Prostate gland (tissue), 2 donors: ENCODE results near the gene LDLRAD4. TPM values are rescaled to one million over a fixed set of nuclear protein-coding genes. Genes with fewer than 3 reads are reported as not detected.

Experiments
- DNase-seq: peaks from one replicate; pipeline ENCODE4 v3.0.0-alpha.2; 2019; ENCODE audit warnings: low spot score
- H3K27ac ChIP-seq, 2 donors: fragments of 200-600 bp; sonication (generic); 2 replicates each; pipeline ENCODE4 v1.5.1; 2017 to 2019
- H3K27me3 ChIP-seq: fragments of 200-600 bp; sonication (generic); replicated peaks from 2 replicates; pipeline ENCODE4 v1.5.1; 2019; ENCODE audit not compliant: insufficient read depth
- H3K36me3 ChIP-seq, 2 donors: fragments of 200-600 bp; sonication (generic); 1 replicate in 1 of 2; 2 replicates in 1 of 2; pipeline versions ENCODE4 v1.5.1 to v1.8.1; 2017 to 2019
- H3K4me1 ChIP-seq: fragments of 200-600 bp; sonication (generic); replicated peaks from 2 replicates; pipeline ENCODE4 v1.5.1; 2019
- H3K4me3 ChIP-seq, 2 donors: fragments of 200-600 bp; sonication (generic); 2 replicates each; pipeline ENCODE4 v1.5.1; 2017 to 2019
- H3K9me3 ChIP-seq: fragments of 200-600 bp; sonication (generic); 2 replicates; pipeline ENCODE4 v1.5.1; 2017
- CTCF ChIP-seq, 4 experiments: fragments of 200-600 bp in 2 of 4; fragments of 450-650 bp in 2 of 4; sonication (generic) in 2 of 4; IDR thresholded peaks; 1 replicate in 3 of 4; 2 replicates in 1 of 4; pipeline ENCODE4 v1.5.1; 2016 to 2019; ENCODE audit warnings: antibody characterized with exemption in 4 of 4, mild to moderate bottlenecking in 2 of 4, moderate library complexity in 2 of 4
- POLR2A ChIP-seq: fragments of 450-650 bp; IDR thresholded peaks from one replicate; pipeline ENCODE4 v1.6.1; 2016; ENCODE audit warnings: antibody characterized with exemption, mild to moderate bottlenecking
- POLR2AphosphoS5 ChIP-seq: sonication (generic); formaldehyde crosslinking; IDR thresholded peaks from one replicate; pipeline ENCODE4 v1.6.1; 2017; ENCODE audit warnings: antibody characterized with exemption
- WGBS: methylation state at CpG from one replicate; pipeline ENCODE4 v1.1.5; 2018; 5-methylcytosine and 5-hydroxymethylcytosine counted together
- intact Hi-C: fragments of 100-400 bp; cut with DNase I; formaldehyde crosslinking; loops from one replicate; pipeline ENCODE4 v1.14.2; 2022
- total RNA-seq, 2 donors: library from RNA; depleted of rRNA; stranded (reverse); fragments of >200 nt; gene quantifications; one replicate each; pipeline ENCODE4 v1.1.0, GENCODE V29; 2016

LDLRAD4 gene
- total RNA-seq, 2 donors from 2014 or later = 59.9 to 107 TPM

GRCh38 chr18:13216711-13217465 lies 1.7 kb upstream of the LDLRAD4 start:
- WGBS = 9% methylated on average over 32 of the region's 59 CpGs

DNA sequence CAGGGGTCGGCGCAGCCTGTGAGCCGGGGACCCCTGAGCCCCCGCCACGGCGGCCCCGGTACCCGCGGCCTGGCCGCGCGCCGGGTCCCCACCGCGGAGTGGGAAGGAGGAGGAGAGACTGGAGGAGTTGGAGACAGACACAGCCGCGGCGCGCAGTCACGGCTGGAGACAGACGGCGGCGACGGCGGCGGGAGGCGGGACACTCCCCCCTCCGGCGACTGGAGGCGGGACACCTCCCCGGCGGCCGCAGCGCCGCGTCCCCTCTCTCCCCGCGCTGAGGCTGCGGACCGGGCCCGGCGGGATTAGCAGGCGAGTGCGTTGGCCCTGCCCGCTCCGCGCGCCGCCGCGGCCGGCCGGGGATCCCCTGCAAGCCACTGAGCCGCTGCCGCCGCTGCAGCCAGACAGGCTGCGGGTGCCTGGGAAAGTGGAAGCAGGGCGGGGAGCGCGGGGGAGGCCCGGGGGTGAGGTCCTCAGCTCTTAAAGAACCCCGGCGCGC lies 1.0 kb upstream of the LDLRAD4 start:
- H3K36me3 ChIP-seq = no peaks in the 10 kb centered on the region
- peaks cover 13% of the 10 kb centered on the region for H3K4me1 ChIP-seq
- H3K27me3 ChIP-seq = no peaks in the 10 kb centered on the region

More at GRCh38 chr18:13216711-13217465, 1.7 kb upstream of the LDLRAD4 start:
- no peak for DNase-seq
- Histone ChIP-seq H3K27me3 (no peaks in the 10 kb centered on the region), H3K4me3 (peak overlapping the region; percentile 71 to 75), H3K4me1 (peaks cover 13% of the 10 kb centered on the region), H3K27ac (peak overlapping the region; percentile 69 to 72), H3K36me3 (no peaks in the 10 kb centered on the region), H3K9me3 (no peaks in the 10 kb centered on the region)
- intact Hi-C loops = loop anchor here (1.0 to 5.0 kb wide), 6 partner anchors 165 to 510 kb away; partner anchors contain the start of genes FAM210A and RNMT
- no peak for TF ChIP-seq POLR2AphosphoS5
- TF ChIP-seq CTCF (IDR thresholded peaks at IDR 0.05) = peak in 2 of 4 experiments; percentile 36 to 56

DNA sequence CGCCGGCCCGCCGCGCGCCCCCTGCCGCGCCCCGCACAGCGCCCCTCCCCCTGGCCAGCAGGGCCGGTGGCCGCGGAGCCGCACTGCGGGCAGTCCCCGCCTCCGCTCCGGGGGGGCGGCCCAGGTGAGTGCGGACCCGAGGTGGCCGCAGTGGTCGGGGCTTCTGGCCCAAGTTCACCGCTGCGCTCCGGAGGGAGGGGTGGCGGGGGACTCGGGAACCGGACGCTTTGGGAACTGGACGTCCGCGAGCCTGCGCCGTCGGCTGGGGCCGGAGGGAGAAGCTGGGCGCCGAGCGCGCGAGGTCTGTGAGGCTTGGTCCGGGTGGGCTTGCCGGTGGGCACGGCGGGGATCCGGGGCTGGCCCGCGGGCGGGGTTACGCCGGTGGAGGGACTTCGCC lies 591 bp upstream of the LDLRAD4 start:
- no peak for TF ChIP-seq CTCF (IDR thresholded peaks at IDR 0.05)
- no peak for TF ChIP-seq POLR2A
- no peak for TF ChIP-seq POLR2AphosphoS5
- WGBS = 1% methylated on average over 44 of the region's 53 CpGs
- no peak for DNase-seq
- intact Hi-C loops = loop anchor here (1.0 to 5.0 kb wide), 5 partner anchors 164 to 509 kb away; partner anchors contain the start of genes FAM210A and RNMT
- Histone ChIP-seq H3K9me3 (no peaks in the 10 kb centered on the region), H3K4me3 (peak overlapping the region; percentile 71 to 75), H3K4me1 (peaks cover 14% of the 10 kb centered on the region), H3K27ac (peak overlapping the region; percentile 69 to 72), H3K27me3 (no peaks in the 10 kb centered on the region), H3K36me3 (no peaks in the 10 kb centered on the region)

More for the DNA sequence above, 1.0 kb upstream of the LDLRAD4 start:
- peak; percentile 46 for DNase-seq
- no peak for TF ChIP-seq CTCF (IDR thresholded peaks at IDR 0.05)
- 3% methylated on average over 23 of the region's 64 CpGs for WGBS
- no peaks in the 10 kb centered on the region for H3K9me3 ChIP-seq
- peak overlapping the region; percentile 71 to 75 for H3K4me3 ChIP-seq
- peak overlapping the region; percentile 69 to 72 for H3K27ac ChIP-seq
- intact Hi-C loops = loop anchor here (1.0 to 5.0 kb wide), 5 partner anchors 165 to 510 kb away; partner anchors contain the start of genes FAM210A and RNMT

DNA sequence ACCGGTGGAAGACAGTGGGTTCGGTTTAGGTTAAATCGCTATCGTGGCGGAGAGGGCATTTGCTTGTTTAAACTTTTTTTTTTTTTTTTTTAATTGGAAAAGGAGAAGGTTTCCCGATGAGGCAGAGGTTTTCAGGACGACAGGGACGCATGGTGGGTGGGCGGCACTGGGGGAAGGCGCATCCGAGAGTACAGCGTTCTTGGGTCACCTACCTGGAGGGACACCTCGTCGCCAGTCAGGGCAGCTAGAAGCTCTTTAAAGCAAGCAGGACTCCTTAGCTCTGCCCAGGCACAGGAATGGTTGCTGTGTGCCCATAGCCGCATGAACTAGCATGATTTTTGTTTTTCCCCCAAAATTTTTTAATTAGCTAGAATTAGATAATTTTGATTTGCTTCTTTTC lies 437 bp downstream of the LDLRAD4 start:
- intact Hi-C loops = loop anchor here (5.0 kb wide), 4 partner anchors 163 to 508 kb away; partner anchors contain the start of genes FAM210A and RNMT
- Histone ChIP-seq H3K27ac (peak overlapping the region; percentile 69 to 72), H3K4me3 (peak overlapping the region; percentile 71 to 75), H3K36me3 (no peaks in the 10 kb centered on the region), H3K27me3 (no peaks in the 10 kb centered on the region), H3K9me3 (no peaks in the 10 kb centered on the region), H3K4me1 (peaks cover 24% of the 10 kb centered on the region)
- 12% methylated on average over 15 of the region's 15 CpGs for WGBS
- no peak for DNase-seq
- TF ChIP-seq POLR2AphosphoS5 (no peak), CTCF (IDR thresholded peaks at IDR 0.05) (no peak), POLR2A (no peak)
